Measurements from ENCODE around the gene APP. TPM values are rescaled to one million over a fixed set of nuclear protein-coding genes. Genes with fewer than 3 reads are reported as not detected.

APP gene
- total and polyA plus RNA-seq, 12 donors: 106 to 434 (median 389) TPM

GRCh38 chr21:25910809-25911208 lies 259.8 kb downstream of the APP start:
- H3K4me3 ChIP-seq: no peak overlapping the region
- no peaks in the 10 kb centered on the region for H3K27me3 ChIP-seq
- no peak overlapping the region for H3K27ac ChIP-seq
- H3K9me3 ChIP-seq: no peaks in the 10 kb centered on the region
- intact Hi-C loops (cut with DNase I): no loop called here
- 92 to 95% methylated on average over 1 of the region's 1 CpG for WGBS, 2 donors
- TF ChIP-seq CTCF (IDR thresholded peaks at IDR 0.05): no peak
- peaks cover 0 to 56% (median 31%) of the 10 kb centered on the region in 9 donors for H3K4me1 ChIP-seq
- H3K36me3 ChIP-seq: peaks cover 0 to 28% (median 0%) of the 10 kb centered on the region in 9 donors
- ATAC-seq (no peak), DNase-seq (no peak)

DNA sequence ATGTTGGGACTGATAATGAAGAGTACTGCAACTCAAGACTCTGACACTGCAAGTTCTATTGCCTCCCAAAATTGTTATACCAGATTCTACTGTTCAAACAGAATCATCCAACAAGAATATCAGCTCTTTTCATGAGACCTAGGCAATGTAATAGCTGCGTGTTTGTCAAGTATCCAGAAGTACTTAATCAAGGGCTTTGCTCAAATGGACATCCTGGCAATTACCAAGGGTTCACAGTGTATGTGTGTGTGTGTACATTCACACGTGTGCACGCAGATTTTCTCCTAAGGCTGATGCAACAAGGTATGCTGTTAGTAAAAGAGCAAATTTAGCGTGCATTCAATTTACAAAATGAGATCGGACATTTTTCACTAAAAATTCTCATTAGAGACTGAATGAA lies 261.2 kb downstream of the APP start:
- DNase-seq: no peak
- no peak for TF ChIP-seq CTCF (IDR thresholded peaks at IDR 0.05)
- H3K36me3 ChIP-seq: peaks cover 0 to 38% (median 0%) of the 10 kb centered on the region in 9 donors
- H3K9me3 ChIP-seq: no peaks in the 10 kb centered on the region
- no peaks in the 10 kb centered on the region for H3K27me3 ChIP-seq
- H3K4me1 ChIP-seq: peaks cover 0 to 70% (median 39%) of the 10 kb centered on the region in 9 donors
- intact Hi-C loops (cut with DNase I): loop anchor here in 1 of 10 donors (10.0 kb wide), 1 partner anchor 45 kb away; no protein-coding TSS in a partner anchor
- H3K4me3 ChIP-seq: no peak overlapping the region
- 94 to 96% methylated on average over 5 of the region's 5 CpGs for WGBS, 2 donors
- no peak overlapping the region for H3K27ac ChIP-seq
- ATAC-seq: no peak

- 80 to 81% methylated on average over 5 of the region's 5 CpGs for WGBS, 2 donors
- ATAC-seq (no peak), DNase-seq (no peak)
- no peaks in the 10 kb centered on the region for H3K27me3 ChIP-seq
- intact Hi-C loops (cut with DNase I): loop anchor here in 1 of 10 donors (10.0 kb wide), 1 partner anchor 46 kb away; no protein-coding TSS in a partner anchor
- peaks cover 0 to 39% (median 0%) of the 10 kb centered on the region in 9 donors for H3K36me3 ChIP-seq
- H3K9me3 ChIP-seq: no peaks in the 10 kb centered on the region
- H3K27ac ChIP-seq: peak overlapping the region in 3 of 10 donors; percentile 10 to 51 (median 48)
- TF ChIP-seq CTCF (IDR thresholded peaks at IDR 0.05): no peak
- H3K4me1 ChIP-seq: peaks cover 0 to 71% (median 37%) of the 10 kb centered on the region in 9 donors
- no peak overlapping the region for H3K4me3 ChIP-seq
Measured at GRCh38 chr21:25908495-25908894, 262.1 kb downstream of the APP start.

- no peak for TF ChIP-seq CTCF (IDR thresholded peaks at IDR 0.05)
- ATAC-seq (peak in 4 of 8 donors; percentile 44 to 59 (median 54)), DNase-seq (no peak)
- Histone ChIP-seq H3K4me3 (no peak overlapping the region), H3K27me3 (no peaks in the 10 kb centered on the region), H3K9me3 (no peaks in the 10 kb centered on the region), H3K4me1 (peaks cover 0 to 65% (median 33%) of the 10 kb centered on the region in 9 donors), H3K36me3 (peaks cover 0 to 44% (median 0%) of the 10 kb centered on the region in 9 donors), H3K27ac (peak overlapping the region in 4 of 10 donors; percentile 10 to 51 (median 36))
- intact Hi-C loops (cut with DNase I): loop anchor here in 1 of 10 donors (10.0 kb wide), 1 partner anchor 47 kb away; no protein-coding TSS in a partner anchor
- 46 to 60% methylated on average over 3 of the region's 3 CpGs for WGBS, 2 donors
Measured at GRCh38 chr21:25907573-25908275, 262.8 kb downstream of the APP start.
